ENCODE measurements around the gene GRK1.

The GRK1 gene

DNA sequence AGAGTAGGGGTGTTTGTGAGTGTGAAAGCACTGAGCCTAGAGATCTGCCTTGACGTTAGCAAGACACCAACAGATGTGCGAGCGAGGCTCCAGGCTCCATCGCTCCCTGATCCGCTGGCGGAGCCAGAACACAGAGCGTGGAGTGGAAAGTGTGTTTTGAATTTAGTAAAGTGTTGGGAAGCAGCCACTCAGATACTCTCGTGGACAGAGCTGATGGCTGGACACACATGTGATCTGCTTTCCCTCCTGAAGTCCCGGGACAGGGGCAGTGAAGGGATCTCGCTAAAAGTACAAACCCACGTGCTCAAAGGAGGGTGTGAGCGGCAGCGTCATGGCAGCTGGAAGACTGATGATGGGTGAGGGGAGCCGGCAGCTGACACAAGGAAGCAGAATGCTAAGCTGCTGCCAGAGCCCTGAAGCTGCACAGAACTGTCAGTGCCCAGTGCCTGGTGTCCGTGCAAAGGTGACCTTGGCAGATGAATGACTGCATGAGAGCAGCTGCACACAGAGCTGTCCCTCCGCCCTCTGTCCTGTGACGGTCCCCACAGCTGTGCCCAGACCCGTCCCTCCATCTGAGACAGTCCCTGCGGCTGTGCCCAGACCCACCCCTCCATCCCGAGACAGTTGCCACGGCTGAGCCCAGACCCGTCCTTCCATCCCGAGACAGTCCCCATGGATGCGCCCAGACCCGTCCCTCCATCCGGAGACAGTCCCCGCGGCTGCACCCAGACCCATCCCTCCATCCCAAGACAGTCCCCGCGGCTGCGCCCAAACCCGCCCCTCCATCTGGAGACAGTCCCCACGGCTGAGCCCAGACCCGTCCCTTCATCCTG, 62.4 kb downstream of the GRK1 start:
- peak; percentile 48 for DNase-seq (ENCODE audit: low spot score)

- DNase-seq (ENCODE audit: low spot score): no peak
Observed at GRCh38 chr13:113730258-113730691, 63.3 kb downstream of the GRK1 start.

GRCh38 chr13:113730831-113731191, 63.8 kb downstream of the GRK1 start:
- no peak for DNase-seq (ENCODE audit: low spot score)

- no peak for DNase-seq (ENCODE audit: low spot score)
Observed at GRCh38 chr13:113731192-113732175, 64.5 kb downstream of the GRK1 start.

DNA sequence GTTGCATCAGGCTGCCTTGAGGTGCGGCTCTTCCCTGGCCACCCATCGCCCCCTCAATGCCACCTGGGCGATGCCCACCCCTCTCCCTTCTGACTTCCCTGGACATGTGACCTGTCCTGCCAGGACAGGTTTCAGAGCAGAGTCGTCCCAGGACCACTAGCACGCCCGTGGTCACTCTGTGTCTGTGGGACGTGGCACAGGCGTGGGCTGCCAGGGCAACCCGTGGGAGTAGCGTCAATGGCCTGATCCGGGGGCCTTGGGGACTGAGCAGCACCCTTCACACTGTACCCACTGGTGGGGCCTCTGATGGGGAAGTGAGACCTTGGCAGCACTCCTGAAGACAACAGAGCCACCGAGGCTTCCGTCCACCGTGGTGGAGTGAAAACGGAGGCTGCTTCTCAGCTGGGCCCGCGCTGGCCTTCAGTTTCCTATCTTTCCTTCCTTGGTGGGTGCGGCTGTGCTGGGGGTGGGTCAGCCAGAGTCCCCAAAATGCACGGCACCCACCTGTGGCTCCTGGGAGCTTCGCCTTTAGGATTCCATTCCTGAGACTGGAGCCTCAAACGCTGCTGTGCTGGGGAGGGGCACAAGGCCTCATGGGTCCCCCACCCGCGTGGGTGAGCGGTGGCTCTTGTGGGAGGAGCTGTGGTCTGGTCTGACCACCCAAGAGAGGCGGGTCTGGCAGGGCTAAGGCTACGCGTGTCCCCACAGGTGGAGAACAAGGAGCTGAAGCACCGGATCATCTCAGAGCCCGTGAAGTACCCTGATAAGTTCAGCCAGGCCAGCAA, 65.3 kb downstream of the GRK1 start:
- DNase-seq (ENCODE audit: low spot score): no peak

GRCh38 chr13:113732961-113733950, 66.2 kb downstream of the GRK1 start:
- no peak for DNase-seq (ENCODE audit: low spot score)

GRCh38 chr13:113734099-113734825, 67.2 kb downstream of the GRK1 start:
- no peak for DNase-seq (ENCODE audit: low spot score)

DNA sequence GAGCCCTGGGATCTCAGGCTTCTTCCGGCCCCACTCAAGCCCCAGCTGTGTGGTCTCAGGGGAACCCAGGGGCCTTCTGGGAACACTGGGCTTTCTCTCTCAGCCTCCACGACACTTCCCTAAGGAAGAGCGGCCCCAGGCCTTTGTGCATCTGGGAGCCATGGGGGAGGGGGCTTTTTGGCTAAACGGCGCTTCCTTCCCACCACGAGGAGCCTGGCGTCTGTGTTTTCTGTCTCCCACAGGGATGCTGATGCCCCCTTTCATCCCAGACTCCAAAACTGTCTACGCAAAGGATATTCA, 67.8 kb downstream of the GRK1 start:
- no peak for DNase-seq (ENCODE audit: low spot score)

GRCh38 chr13:113735194-113735593, 68.2 kb downstream of the GRK1 start:
- DNase-seq (ENCODE audit: low spot score): no peak

DNA sequence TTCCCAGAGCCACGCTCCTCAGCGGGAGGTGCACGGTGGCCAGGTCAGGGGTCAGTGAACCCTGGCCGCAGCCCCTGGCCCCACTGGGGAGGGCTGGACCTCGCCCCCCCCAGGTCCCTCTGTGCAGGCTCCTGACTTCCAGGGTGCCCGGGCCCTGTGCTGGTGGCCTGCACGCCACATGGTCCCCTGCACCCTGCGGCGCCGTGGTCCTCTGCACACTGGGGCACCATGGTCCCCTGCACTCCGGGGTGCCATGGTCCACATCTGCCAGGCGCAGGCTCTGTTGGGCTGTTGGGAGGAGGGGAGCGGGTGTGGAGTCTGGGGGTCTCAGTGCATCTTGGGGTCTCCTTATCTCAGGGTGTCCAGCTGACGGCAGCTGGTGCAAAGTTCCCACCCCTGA, 68.7 kb downstream of the GRK1 start:
- DNase-seq (ENCODE audit: low spot score): no peak

DNA sequence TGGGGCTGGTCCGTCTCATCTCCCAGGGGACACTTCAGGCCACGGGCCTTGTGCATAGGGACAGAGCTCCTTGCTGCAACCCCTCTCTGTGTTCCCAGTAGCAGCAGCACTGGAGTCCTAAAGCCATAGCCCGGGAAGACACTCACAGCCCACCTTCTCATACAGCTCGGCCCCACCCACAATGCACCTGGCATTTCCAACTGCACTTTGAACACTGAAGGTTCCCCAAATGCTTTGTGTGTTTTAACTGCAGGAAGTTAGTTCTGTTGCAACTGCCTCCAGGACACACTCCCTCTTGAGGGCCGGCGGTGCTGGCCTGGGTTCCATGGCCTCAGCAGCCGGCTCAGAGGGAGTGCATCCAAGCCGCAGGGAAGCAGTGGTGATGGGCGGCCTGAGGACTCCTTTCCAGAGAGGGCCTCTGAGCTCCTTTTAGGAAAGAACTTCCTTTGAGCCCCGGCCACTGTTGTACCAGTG, 69.3 kb downstream of the GRK1 start:
- no peak for DNase-seq (ENCODE audit: low spot score)

DNA sequence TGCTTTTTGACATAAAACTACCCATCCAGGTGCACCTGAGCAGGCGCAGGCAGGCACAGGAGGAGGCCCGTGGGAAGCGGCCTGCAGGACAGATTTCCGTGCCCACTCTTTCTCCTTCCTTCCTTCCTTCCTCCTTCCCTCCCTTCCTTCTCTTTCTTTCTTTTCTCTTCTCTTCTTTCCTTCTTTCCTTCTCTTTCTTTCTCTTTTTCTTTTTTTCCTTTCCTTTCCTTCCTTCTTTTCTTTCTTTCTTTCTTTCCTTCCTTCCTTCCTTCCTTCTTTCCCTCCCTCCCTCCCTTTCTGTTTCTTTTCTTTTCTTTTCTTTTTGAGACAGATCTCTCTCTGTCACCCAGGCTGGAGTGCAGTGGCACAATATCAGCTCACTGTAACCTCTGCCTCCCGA, 70.8 kb downstream of the GRK1 start:
- DNase-seq (ENCODE audit: low spot score): no peak

GRCh38 chr13:113739527-113740285, 72.7 kb downstream of the GRK1 start:
- DNase-seq (ENCODE audit: low spot score): no peak

DNA sequence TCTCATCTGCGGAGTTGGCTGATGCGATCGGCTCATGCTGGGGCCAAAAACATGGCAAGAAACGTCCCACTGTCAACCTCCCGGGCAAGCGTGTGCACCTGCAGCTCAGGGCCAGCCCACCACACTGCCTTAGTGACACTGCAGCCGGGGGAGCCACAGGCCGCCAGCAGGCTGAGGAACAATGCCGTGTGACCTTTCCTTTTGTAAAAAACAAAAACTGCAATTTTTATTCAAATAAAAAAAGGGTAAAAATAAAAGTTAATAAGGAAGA, 73.2 kb downstream of the GRK1 start:
- no peak for DNase-seq (ENCODE audit: low spot score)

- no peak for DNase-seq (ENCODE audit: low spot score)
Observed at GRCh38 chr13:113740661-113741060, 73.6 kb downstream of the GRK1 start.

DNA sequence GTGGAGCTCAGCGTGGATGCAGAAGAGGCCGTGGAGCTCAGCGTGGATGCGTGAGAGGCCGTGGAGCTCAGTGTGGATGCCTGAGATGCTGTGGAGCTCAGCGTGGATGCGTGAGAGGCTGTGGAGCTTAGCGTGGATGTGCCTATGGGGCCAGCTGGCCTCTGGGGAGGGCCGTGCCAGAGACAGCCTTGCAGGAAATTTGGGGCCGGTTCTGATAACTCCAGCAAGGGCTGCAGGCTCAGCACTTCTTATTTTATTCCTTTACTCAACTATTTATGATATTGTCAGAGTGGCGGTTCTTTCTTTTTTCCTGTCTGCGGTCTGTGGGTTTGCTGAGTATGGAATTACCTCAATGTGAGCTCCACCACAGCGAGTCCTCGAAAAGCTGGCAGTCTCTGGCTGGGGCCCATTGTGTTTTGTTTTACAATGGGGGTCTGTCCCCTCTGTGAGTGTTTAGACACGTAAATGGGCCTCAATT, 74.2 kb downstream of the GRK1 start:
- no peak for DNase-seq (ENCODE audit: low spot score)

DNA sequence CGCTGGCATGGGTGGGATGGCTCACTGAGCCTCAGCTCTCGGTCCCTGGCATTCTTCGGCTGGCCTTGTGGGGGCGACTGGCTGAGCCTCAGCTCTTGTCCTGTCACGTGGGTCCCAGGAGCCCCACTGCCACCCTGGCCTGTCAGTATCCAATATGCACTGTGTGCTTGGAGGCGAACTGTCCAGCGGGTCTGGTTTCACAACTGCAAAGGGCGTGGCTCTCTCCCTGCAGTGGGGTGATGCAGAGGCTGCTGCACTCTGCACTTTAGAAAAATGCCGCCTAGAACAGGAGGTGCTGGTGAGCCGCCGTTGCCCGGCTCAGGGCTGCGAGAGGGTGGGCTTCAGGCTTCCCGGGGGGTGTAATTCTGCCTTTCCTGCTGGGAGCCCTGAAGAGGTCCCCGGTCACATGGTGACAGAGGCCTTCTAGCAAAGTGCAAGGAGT, 75.0 kb downstream of the GRK1 start:
- DNase-seq (ENCODE audit: low spot score): peak; percentile 81

- DNase-seq (ENCODE audit: low spot score): no peak
Observed at GRCh38 chr13:113742445-113743120, 75.6 kb downstream of the GRK1 start.

All from AG20443 (cell line).